HAP-1 (cell line): Measurements from ENCODE around the gene AJM1.

Source experiments
- DNase-seq, 2 experiments: peaks; one replicate each; pipeline ENCODE4 v3.0.0-alpha.2; 2016 to 2020; ENCODE audit warnings: low spot score in 2 of 2
- H3K27me3 ChIP-seq: fragments of 250-450 bp; sonication (Bioruptor Pico); 2 replicates; pipeline ENCODE4 v1.5.1; 2020; ENCODE audit warnings: low read depth, mild to moderate bottlenecking, moderate library complexity
- H3K36me3 ChIP-seq: fragments of 250-450 bp; sonication (Bioruptor Pico); replicated peaks from 2 replicates; pipeline ENCODE4 v1.5.1; 2020; ENCODE audit warnings: mild to moderate bottlenecking
- H3K4me1 ChIP-seq: fragments of 250-450 bp; sonication (Bioruptor Pico); 2 replicates; pipeline ENCODE4 v1.5.1; 2020; ENCODE audit warnings: mild to moderate bottlenecking
- H3K4me3 ChIP-seq: fragments of 250-450 bp; sonication (Bioruptor Pico); 2 replicates; pipeline ENCODE4 v1.5.1; 2020; ENCODE audit warnings: mild to moderate bottlenecking, moderate library complexity
- H3K9me3 ChIP-seq: fragments of 250-450 bp; sonication (Bioruptor Pico); 2 replicates; pipeline ENCODE4 v1.5.1; 2020; ENCODE audit warnings: mild to moderate bottlenecking, moderate library complexity
- in situ Hi-C: fragments of 300-500 bp; cut with MboI; formaldehyde crosslinking; loops from 3 replicates; pipeline ENCODE4 v1.14.3; 2020; ENCODE audit warnings: low sequenced_read_pairs, inconsistent platforms, mixed read lengths

Gene AJM1

DNA sequence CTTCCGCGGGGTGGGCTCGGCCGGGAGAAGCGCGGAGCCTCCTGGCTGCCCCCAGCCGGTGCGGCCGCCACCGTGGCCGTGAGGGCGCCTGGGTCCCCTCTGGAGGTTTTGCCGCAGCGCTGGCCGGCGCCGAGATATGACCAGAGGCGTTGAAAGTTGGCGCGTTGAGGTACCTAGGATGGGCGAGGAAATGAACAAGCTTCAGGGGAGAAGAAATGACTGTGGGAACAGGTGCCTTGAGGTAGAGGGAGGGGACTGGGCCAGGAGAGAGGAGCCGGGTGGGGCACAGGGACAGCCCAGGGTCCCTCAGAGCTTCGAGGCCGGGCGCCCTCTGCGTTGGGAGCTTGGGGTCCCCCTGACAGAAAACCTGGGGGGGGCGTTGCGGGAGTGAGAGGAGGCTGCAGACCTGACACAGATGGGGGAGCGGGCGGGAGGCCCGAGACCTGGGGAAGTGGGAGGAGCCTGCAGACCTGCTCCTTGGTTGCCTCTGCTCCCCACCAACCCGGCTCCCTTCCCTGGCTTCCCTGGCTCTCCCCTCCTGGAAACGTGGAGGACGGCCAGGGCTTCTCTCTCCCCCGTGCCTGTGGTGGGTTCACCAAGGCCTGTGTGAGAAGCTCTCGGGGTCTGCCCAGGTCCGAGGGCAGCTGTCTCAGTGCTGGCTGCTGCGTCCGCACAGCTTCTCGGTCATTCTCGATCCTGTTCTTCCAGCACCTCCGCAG, 20.3 kb upstream of the AJM1 start:
- Histone ChIP-seq H3K4me1 (no peaks in the 10 kb centered on the region), H3K36me3 (peaks cover 29% of the 10 kb centered on the region), H3K27me3 (no peaks in the 10 kb centered on the region), H3K4me3 (no peak overlapping the region), H3K9me3 (no peaks in the 10 kb centered on the region)
- in situ Hi-C loops, result no loop called here
- DNase-seq, result no peak

DNA sequence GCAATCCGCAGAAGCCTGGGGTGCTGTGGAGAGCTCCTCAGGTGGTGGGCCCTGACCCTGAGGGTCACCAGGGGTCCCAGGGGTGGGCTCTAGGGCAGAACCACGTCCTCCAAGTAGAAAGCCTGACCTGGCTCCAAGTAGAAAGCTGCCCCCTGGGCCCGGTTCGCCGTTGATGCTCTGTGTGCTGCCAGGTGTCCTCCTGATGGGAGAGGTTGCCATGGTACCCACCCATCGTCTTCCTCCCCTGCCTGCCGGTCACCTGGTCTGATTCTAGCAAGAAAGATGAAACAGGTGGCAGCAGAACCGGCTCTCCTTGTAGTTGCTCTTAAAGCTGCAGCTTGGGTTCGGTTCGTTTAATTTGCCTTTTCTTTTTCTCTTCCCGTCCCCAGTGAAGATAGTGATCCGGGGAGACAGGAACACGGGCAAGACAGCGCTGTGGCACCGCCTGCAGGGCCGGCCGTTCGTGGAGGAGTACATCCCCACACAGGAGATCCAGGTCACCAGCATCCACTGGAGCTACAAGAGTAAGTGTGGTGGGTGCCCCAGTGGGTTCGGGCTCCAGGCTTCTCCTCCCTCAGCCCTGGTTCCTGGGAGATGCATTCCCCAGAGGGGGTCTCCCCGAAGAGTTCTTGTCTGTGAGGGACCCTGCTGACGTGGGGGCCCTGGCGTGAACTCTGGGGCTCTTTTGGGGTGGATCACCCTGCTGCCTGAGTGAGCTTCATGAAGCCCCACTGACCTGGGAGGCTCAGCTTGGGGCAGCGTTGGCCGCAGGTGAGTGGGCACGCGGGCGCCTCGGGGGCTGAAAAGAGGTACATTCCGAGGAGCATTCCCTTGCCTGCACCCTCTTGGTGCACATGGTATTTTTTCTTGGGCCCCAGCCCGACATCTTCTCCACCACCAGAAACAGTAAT, 18.9 kb upstream of the AJM1 start:
- in situ Hi-C loops, result no loop called here
- peaks cover 40% of the 10 kb centered on the region for H3K36me3 ChIP-seq

DNA sequence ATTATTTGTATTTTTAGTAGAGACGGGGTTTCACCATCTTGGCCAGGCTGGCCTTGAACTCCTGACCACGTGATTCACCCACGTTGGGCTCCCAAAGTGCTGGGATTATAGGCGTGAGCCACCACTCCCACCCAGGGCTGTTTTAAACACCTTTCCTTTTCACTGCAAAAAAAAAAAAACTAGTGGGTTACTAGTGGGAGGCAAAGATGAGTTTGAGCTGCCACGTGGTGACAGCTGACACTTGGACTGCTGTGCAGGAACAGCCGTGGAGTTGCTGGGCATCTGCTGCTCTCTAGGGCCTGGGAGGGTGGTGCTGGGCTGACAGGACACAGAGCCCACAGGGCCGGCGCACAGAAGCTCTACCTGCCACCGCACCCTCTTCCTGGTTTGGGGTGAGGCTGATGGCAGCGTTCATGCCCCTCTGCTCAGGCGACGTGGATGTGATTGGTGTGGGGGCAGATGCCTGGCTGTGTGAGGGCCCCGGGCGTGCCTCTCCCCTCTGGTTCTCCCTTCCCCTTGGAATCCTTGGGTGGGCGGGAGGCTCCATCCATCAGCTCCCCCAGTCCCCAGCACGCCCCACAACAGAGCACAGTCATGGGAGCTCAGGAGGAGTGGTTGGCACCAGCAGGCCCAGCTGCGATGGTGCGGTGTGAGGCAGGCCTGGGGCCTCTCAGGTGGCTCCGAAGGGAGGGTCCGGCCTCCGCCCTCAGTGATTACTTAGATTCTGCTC, 17.6 kb upstream of the AJM1 start:
- in situ Hi-C loops, result no loop called here
- Histone ChIP-seq H3K36me3 (peaks cover 53% of the 10 kb centered on the region), H3K4me1 (no peaks in the 10 kb centered on the region), H3K27me3 (no peaks in the 10 kb centered on the region), H3K4me3 (no peak overlapping the region), H3K9me3 (no peaks in the 10 kb centered on the region)
- no peak for DNase-seq

More for the DNA sequence above, 18.9 kb upstream of the AJM1 start:
- DNase-seq, result no peak
- no peak overlapping the region for H3K4me3 ChIP-seq
- H3K9me3 ChIP-seq, result no peaks in the 10 kb centered on the region
- no peaks in the 10 kb centered on the region for H3K4me1 ChIP-seq
- no peaks in the 10 kb centered on the region for H3K27me3 ChIP-seq

DNA sequence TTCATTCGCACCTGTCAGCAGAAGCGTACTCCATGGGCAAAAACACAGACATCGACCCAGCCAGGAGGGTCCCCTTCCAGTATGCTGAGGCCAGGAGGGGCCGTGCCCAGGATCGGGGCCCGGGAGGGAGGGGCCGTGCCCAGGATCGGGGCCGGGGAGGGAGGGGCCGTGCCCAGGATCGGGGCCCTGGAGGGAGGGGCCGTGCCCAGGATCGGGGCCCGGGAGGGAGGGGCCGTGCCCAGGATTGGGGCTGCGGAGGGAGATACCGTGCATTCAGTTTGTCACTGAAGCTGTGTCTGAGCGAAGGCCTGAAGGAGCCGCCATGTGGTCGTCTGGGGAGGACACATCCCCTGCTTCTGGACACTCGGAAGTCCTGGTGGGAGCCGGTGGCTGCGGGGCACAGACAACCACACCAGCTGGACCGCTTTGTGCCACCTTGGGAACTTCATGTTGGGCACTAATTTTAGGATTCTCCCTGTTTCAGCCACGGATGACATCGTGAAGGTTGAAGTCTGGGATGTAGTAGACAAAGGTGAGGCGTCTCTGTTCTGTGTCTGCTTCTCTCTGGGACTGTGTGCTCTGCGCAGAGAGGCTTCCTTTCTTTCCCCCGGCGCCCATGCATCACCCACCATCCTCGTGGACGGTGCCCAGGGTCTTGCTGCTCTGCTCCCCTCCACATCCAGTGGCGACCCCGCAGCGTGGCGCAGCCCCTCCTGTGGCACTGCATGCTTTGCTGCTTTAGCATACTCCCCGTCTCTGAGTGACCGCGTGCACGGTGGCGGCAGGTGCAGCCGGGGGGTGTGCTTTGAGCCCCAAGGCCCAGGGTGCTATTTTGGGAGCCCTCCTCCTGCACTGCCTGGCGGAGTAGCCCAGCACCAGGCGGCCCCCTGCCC, 16.7 kb upstream of the AJM1 start:
- DNase-seq, result no peak
- Histone ChIP-seq H3K4me3 (no peak overlapping the region), H3K36me3 (peaks cover 62% of the 10 kb centered on the region), H3K9me3 (no peaks in the 10 kb centered on the region), H3K27me3 (no peaks in the 10 kb centered on the region), H3K4me1 (no peaks in the 10 kb centered on the region)
- in situ Hi-C loops, result no loop called here

DNA sequence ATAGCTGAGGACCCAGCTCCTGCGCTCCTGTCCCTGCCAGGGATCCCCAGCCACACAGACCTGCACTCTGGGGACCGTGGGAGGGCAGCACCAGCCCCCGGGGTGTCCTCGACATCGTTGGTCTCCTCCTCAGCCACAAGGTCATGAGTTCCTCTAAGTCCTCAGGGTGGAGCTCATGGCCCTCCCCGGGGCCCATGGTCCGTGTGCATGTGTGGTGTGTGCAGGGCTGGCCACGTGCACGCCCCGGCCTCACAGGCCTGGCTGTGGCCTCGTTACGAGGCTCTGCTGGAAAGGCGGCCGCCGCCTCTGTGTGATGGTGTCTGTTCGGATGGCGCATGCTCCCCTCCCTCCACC, 16.1 kb upstream of the AJM1 start:
- no peak overlapping the region for H3K4me3 ChIP-seq
- peaks cover 68% of the 10 kb centered on the region for H3K36me3 ChIP-seq
- in situ Hi-C loops, result no loop called here
- no peaks in the 10 kb centered on the region for H3K27me3 ChIP-seq
- DNase-seq, result no peak
- no peaks in the 10 kb centered on the region for H3K9me3 ChIP-seq
- no peaks in the 10 kb centered on the region for H3K4me1 ChIP-seq

DNA sequence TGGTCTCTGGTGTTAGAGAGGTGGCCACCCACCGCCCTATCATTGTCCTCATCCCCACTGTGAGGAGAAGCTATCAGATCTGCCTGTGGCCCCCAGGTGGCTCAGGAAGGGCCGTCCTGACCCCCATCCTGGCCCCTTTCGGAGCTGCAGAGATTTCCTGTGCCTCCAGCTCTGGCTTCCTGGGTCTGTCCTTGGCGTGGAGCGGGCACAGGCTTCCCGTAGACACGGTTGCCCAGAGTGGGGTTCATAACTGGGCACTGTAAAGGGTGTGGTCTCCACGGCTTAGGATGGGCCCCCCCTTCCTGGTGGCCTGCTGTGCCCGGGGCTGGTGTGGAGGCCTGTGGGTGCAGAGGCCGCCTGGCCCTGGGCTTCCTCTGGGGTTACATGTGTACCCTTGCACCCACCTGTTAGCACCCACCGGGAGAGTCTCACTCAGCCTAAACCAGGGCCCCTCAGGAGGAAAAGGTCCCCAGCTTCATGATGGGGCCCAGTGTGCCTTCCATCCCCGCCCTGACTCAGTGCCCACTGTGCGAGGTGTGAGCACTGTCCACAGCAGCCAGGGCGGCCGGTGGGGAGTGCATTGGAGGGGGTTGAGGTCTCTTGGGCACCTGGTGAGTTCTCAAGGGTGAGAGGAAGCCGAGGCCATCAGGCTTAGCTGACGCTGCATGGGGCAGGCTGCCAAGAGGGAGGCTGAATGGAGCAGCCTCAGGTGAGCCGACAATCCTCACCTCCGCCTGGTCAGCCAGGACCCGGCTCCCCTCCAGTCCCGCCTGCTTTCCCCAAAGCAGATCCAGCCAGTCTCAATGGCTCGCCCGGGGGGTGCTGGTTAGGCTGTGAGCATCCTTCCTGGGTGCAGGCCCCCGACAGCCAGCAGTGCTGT, 15.3 kb upstream of the AJM1 start:
- no peak overlapping the region for H3K4me3 ChIP-seq
- in situ Hi-C loops, result no loop called here
- H3K9me3 ChIP-seq, result no peaks in the 10 kb centered on the region
- H3K27me3 ChIP-seq, result no peaks in the 10 kb centered on the region
- peaks cover 76% of the 10 kb centered on the region for H3K36me3 ChIP-seq
- no peaks in the 10 kb centered on the region for H3K4me1 ChIP-seq
- no peak for DNase-seq

DNA sequence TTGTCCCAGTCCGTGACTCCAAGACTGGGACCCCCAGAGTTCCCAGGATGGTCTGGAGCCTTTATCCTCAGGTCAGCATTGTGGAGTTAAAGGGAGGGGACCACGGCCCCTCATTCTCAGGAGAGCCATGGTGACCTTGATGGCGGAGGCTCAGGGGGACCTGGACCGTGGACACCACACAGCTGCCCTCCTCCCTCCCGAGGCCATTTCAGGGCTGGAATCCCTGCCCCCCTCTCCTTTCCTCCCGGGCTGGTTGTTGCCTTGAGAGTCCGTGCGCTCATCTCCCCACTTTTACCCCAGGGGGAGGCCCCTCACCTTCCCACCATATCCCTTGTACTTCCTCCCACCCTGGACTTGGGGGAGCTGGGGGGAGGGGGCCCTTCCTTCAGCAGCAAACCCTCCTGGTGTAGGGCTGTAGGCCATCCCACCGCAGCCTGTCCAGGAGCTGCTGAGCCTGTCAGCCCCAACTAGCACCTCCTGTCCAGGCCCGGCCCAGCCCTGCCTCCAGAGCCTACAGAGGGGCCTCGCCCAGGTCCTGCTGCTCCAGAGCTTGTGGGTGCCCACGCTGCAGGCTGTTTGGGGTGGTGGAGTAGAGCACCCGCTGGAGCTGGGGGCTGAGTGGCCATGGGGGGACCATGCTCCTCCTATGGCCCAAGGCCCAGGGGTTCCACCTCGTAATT, 14.3 kb upstream of the AJM1 start:
- Histone ChIP-seq H3K27me3 (no peaks in the 10 kb centered on the region), H3K4me1 (no peaks in the 10 kb centered on the region), H3K36me3 (peaks cover 82% of the 10 kb centered on the region), H3K4me3 (no peak overlapping the region), H3K9me3 (no peaks in the 10 kb centered on the region)
- in situ Hi-C loops, result no loop called here
- no peak for DNase-seq

DNA sequence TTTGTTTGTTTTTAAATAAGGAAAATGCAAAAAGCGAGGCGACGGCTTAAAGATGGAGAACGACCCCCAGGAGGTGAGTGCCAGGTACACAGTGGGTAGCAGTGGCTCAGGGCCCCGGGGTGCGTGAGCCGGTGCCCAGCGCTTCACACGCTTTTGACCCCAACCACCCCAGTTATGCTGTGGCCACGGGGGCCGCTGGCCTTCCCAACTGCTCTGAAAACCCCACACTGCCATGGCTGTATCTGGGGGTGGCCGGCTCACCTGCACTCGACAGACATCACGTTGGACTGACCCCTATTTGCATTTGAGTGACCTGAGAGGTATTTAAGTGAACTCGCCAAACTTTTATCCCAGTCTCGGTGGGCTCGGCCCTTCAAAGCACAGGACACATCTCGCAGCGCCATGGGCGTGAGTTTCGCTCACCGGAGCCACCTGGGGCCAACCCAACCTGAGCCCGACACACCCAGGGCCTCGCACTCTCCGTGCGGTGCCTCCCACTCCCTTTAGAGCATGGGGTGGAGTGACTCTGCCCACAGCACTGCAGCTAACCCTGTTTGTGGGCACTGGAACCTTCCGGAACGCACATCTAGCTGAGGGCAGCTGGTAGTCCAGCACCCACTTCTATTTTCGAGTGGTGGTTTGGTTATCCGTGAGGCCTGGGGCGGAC, 13.7 kb upstream of the AJM1 start:
- Histone ChIP-seq H3K9me3 (no peaks in the 10 kb centered on the region), H3K27me3 (no peaks in the 10 kb centered on the region), H3K4me3 (no peak overlapping the region), H3K36me3 (peaks cover 78% of the 10 kb centered on the region), H3K4me1 (no peaks in the 10 kb centered on the region)
- no peak for DNase-seq
- in situ Hi-C loops, result no loop called here

DNA sequence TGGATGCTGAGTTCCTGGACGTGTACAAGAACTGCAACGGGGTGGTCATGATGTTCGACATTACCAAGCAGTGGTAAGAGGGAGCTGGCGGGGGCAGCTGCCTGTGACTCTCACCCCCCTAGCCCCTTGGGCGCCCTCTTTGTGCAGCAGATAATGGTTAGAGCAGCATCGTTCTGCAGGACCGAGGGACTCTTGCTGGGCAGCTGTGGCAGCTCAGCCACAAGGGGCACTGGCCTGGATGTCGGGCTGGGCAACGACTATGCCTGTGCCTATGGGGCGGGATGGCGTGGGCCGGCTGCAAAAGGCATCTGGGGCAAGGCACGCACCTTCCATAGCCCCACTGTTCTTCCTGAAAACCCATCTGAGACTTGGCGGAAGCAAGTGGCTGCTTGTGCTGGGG, 12.9 kb upstream of the AJM1 start:
- Histone ChIP-seq H3K9me3 (no peaks in the 10 kb centered on the region), H3K4me3 (no peak overlapping the region), H3K27me3 (no peaks in the 10 kb centered on the region), H3K4me1 (no peaks in the 10 kb centered on the region), H3K36me3 (peaks cover 77% of the 10 kb centered on the region)
- in situ Hi-C loops, result no loop called here
- no peak for DNase-seq

DNA sequence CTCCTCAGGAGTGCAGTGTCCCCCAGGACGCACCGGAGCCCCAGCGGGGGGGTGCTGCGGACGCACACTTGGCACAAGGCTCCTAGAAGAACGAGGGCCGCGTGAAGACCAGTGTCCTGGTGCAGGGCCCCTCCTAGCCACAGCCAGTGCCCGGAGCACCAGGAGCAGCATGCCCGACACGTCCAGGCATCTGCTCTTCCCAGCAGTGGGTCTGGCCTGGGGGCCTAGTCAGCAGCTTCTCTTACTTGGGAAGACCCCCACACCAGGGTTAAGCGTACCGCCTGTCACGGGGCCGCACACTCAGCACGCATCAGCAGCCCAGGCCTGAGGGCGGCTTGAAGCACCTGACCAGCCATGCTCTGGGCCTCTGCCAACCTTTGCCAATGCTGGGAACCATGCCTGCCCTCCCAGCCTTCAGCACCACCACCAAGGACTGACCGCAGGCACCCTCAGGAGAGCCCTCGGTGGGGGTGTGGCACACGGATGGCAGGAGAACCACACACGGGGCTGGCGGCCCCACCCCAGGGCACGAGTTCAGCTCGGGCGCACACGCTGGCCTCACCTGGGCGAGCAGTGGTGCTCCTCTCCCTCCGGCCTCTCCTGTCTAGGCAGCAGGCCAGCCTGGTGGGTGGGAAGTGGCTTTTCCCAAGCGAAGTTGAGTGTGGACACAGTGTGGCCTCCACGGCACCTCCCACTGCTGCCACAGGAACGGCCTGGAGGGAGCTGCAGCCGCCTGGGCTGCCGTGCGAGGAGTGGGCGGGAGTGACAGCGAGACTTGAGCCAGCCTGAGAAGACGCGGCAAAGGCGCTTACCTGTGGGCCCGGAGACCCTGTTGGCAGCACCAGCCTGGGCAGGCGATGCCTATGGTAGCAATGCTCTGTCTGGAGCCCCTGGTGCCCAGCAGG, 12.0 kb upstream of the AJM1 start:
- Histone ChIP-seq H3K27me3 (no peaks in the 10 kb centered on the region), H3K4me1 (no peaks in the 10 kb centered on the region), H3K9me3 (no peaks in the 10 kb centered on the region), H3K4me3 (no peak overlapping the region), H3K36me3 (peaks cover 71% of the 10 kb centered on the region)
- in situ Hi-C loops, result no loop called here
- DNase-seq, result no peak
